Measurements from ENCODE around the gene SUGT1.
"Not testable (repeated sequence)": the region's sequence is repeated elsewhere in the genome, so short reads cannot be mapped to it uniquely, and the experiment has no call there.

Gene SUGT1

GRCh38 chr13:52701728-52702465 lies 49.3 kb downstream of the SUGT1 start:
- H3K4me3 ChIP-seq (ENCODE audit: control insufficient read depth, low read depth, low read length): no peak overlapping the region
- no peak for TF ChIP-seq CTCF (IDR thresholded peaks at IDR 0.05; ENCODE audit: control insufficient read depth, insufficient read depth, low read depth, low read length, missing control alignments)
- no peak for DNase-seq (ENCODE audit: low read depth)

- no peak overlapping the region for H3K4me3 ChIP-seq (ENCODE audit: control insufficient read depth, low read depth, low read length)
- TF ChIP-seq CTCF (IDR thresholded peaks at IDR 0.05; ENCODE audit: control insufficient read depth, insufficient read depth, low read depth, low read length, missing control alignments): no peak
- no peak for DNase-seq (ENCODE audit: low read depth)
These were observed 50.8 kb downstream of the SUGT1 start for GRCh38 chr13:52703482-52703881.

- no peak for TF ChIP-seq CTCF (IDR thresholded peaks at IDR 0.05; ENCODE audit: control insufficient read depth, insufficient read depth, low read depth, low read length, missing control alignments)
- DNase-seq (ENCODE audit: low read depth): no peak
These were observed 53.4 kb downstream of the SUGT1 start for GRCh38 chr13:52706081-52706480.

GRCh38 chr13:52707375-52707774 lies 54.7 kb downstream of the SUGT1 start:
- no peak for TF ChIP-seq CTCF (IDR thresholded peaks at IDR 0.05; ENCODE audit: control insufficient read depth, insufficient read depth, low read depth, low read length, missing control alignments)
- H3K4me3 ChIP-seq (ENCODE audit: control insufficient read depth, low read depth, low read length): no peak overlapping the region
- no peak for DNase-seq (ENCODE audit: low read depth)

More at GRCh38 chr13:52706081-52706480, 53.4 kb downstream of the SUGT1 start:
- H3K4me3 ChIP-seq (ENCODE audit: control insufficient read depth, low read depth, low read length): no peak overlapping the region

GRCh38 chr13:52708266-52708665 lies 55.6 kb downstream of the SUGT1 start:
- DNase-seq (ENCODE audit: low read depth); H3K4me3 ChIP-seq (ENCODE audit: control insufficient read depth, low read depth, low read length): not testable (repeated sequence)

GRCh38 chr13:52711286-52711685 lies 58.6 kb downstream of the SUGT1 start:
- no peak overlapping the region for H3K4me3 ChIP-seq (ENCODE audit: control insufficient read depth, low read depth, low read length)
- TF ChIP-seq CTCF (IDR thresholded peaks at IDR 0.05; ENCODE audit: control insufficient read depth, insufficient read depth, low read depth, low read length, missing control alignments): no peak
- no peak for DNase-seq (ENCODE audit: low read depth)

GRCh38 chr13:52712385-52712784 lies 59.7 kb downstream of the SUGT1 start:
- TF ChIP-seq CTCF (IDR thresholded peaks at IDR 0.05; ENCODE audit: control insufficient read depth, insufficient read depth, low read depth, low read length, missing control alignments): no peak
- no peak overlapping the region for H3K4me3 ChIP-seq (ENCODE audit: control insufficient read depth, low read depth, low read length)
- no peak for DNase-seq (ENCODE audit: low read depth)
